ENCODE data around the gene DNAH3. TPM values are rescaled to one million over a fixed set of nuclear protein-coding genes. Genes with fewer than 3 reads are reported as not detected.

Gene DNAH3
- total RNA-seq, 1 experiment from 2014 or later = 0.24 TPM

DNA sequence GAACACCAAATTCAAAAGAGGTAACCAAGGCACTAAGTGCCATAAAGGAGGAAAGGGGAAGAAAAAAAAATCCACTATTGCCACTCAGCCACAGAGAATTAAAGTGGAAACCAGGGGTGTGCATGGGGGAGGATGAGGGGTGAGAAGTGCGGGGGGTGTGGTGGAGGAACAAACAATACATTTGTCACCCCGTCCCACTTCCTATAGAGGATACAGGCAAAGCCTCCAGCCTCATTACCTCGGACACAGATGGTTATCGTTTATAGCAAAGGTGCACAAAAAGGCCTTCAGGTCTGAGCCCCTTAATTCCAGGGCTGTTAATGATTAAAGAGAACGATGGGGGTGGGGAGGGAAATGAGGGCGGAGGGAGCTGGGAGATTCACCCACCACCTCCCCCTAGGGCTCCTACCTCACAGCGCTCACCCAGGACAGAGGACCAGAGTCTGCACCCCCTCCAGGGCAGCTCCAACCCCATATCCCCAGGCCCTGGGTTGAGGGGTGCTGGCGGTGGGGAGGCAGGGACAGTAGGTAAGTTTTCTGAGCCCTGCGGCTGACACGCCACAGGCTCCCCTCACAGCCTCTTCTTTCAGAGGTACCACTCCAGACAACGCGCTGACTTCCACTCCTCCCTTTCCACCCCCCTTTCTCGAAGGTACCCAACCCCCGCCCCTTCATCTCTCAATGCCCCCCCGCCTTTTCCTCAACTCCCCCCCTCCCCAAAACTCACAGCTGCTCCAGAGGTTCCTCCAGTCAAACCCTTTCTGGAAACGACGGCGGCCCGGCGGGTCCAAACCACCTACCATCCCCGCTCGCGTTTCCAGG is 251.0 kb downstream of the DNAH3 start:
- H3K56ac ChIP-seq (ENCODE audit: insufficient read length, low read depth, low read length) = no peak overlapping the region
- no peak overlapping the region for H4K5ac ChIP-seq (ENCODE audit: insufficient read length, low read depth, low read length)
- H3K27me3 Mint-ChIP-seq (ENCODE audit: low read depth) = no peaks in the 10 kb centered on the region
- H3K79me1 ChIP-seq (ENCODE audit: insufficient read depth, low read depth, low read length, poor library complexity, severe bottlenecking) = peaks cover 5% of the 10 kb centered on the region
- H2BK120ac ChIP-seq (ENCODE audit: low read depth, low read length, poor library complexity, severe bottlenecking) = no peak overlapping the region
- no peaks in the 10 kb centered on the region for H4K20me1 ChIP-seq (ENCODE audit: control insufficient read depth, insufficient read depth, insufficient read length)
- no peaks in the 10 kb centered on the region; a peak in 1 of 5 replicates for H3K9me3 Mint-ChIP-seq
- peak overlapping the region; percentile 50 for H3K9ac ChIP-seq (ENCODE audit: extremely low read depth, insufficient read length, low read length)
- no peak overlapping the region for H2AFZ ChIP-seq (ENCODE audit: low read length)
- peak overlapping the region; percentile 29 for H3K18ac ChIP-seq (ENCODE audit: insufficient read length, low read depth, low read length)
- no peak overlapping the region for H3T11ph ChIP-seq (ENCODE audit: low read length)
- no peak overlapping the region for H2BK20ac ChIP-seq (ENCODE audit: low read depth, low read length, poor library complexity, severe bottlenecking)
- H3K27me3 ChIP-seq (ENCODE audit: insufficient read depth, low read length) = no peaks in the 10 kb centered on the region
- H4K8ac ChIP-seq (replicated peaks; ENCODE audit: insufficient read length, low read depth, low read length) = no peak overlapping the region
- TF ChIP-seq, protein P1, sequence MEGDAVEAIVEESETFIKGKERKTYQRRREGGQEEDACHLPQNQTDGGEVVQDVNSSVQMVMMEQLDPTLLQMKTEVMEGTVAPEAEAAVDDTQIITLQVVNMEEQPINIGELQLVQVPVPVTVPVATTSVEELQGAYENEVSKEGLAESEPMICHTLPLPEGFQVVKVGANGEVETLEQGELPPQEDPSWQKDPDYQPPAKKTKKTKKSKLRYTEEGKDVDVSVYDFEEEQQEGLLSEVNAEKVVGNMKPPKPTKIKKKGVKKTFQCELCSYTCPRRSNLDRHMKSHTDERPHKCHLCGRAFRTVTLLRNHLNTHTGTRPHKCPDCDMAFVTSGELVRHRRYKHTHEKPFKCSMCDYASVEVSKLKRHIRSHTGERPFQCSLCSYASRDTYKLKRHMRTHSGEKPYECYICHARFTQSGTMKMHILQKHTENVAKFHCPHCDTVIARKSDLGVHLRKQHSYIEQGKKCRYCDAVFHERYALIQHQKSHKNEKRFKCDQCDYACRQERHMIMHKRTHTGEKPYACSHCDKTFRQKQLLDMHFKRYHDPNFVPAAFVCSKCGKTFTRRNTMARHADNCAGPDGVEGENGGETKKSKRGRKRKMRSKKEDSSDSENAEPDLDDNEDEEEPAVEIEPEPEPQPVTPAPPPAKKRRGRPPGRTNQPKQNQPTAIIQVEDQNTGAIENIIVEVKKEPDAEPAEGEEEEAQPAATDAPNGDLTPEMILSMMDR (conservative IDR thresholded peaks at IDR 0.05) = no peak
- DNase-seq = no peak
- peak overlapping the region; percentile 45 to 100 (median 100); a peak in 3 of 7 replicates for H3K27ac Mint-ChIP-seq
- H3K14ac ChIP-seq (ENCODE audit: insufficient read depth, low read length) = peak overlapping the region; percentile 53; the same call in 1 of the 2 replicates
- peaks cover 47 to 51% of the 10 kb centered on the region in 2 experiments for H3K4me1 Mint-ChIP-seq
- no peak overlapping the region for H3K23ac ChIP-seq (ENCODE audit: insufficient read length, low read depth, low read length)
- no peak overlapping the region for H2BK5ac ChIP-seq (ENCODE audit: insufficient read length, low read length)
- H2BK15ac ChIP-seq (ENCODE audit: low read depth, low read length) = no peak overlapping the region
- H3K4me2 ChIP-seq (ENCODE audit: insufficient read depth, insufficient read length, low read length) = peak overlapping the region; percentile 55
- peaks cover 17% of the 10 kb centered on the region; the same call in 1 of the 2 replicates for H3K79me2 ChIP-seq (ENCODE audit: insufficient read depth, low read length)
- H4K91ac ChIP-seq (ENCODE audit: insufficient read length, low read depth, low read length) = no peak overlapping the region
- H3K23me2 ChIP-seq (ENCODE audit: insufficient read length, low read depth, low read length, poor library complexity, severe bottlenecking) = peaks cover 14% of the 10 kb centered on the region
- H2BK12ac ChIP-seq (ENCODE audit: insufficient read length, low read depth, low read length) = no peak overlapping the region
- H3K4me3 Mint-ChIP-seq = peak overlapping the region; percentile 75 to 96
- no CpG with 5 or more reads among the region's 23 CpGs for WGBS (ENCODE audit: extremely low coverage, insufficient read length, low lambda C conversion rate)
- H3K36me3 Mint-ChIP-seq (ENCODE audit: insufficient read depth in 1 of 3, low read depth in 3 of 3) = peaks cover 3 to 26% (median 18%) of the 10 kb centered on the region in 3 experiments; a peak in 6 of 7 replicates
- no peak overlapping the region for H3K4ac ChIP-seq (ENCODE audit: low read depth, low read length)
- H3K4me1 ChIP-seq (ENCODE audit: insufficient read depth, low read length) = no peaks in the 10 kb centered on the region
- no peak overlapping the region for H2AK5ac ChIP-seq (ENCODE audit: insufficient read length, low read length)
- H3K27ac ChIP-seq (ENCODE audit: insufficient read length, low read depth, low read length) = no peak overlapping the region
- no peaks in the 10 kb centered on the region for H3K9me3 ChIP-seq (ENCODE audit: control insufficient read depth, low read depth, low read length)

Data from H9 (cell line).